Prostate gland (tissue), 2 donors: Measurements from ENCODE around the gene NR1I2. TPM values are rescaled to one million over a fixed set of nuclear protein-coding genes. Genes with fewer than 3 reads are reported as not detected.

ENCODE experiments used
- DNase-seq: peaks from one replicate; pipeline ENCODE4 v3.0.0-alpha.2; 2019; ENCODE audit warnings: low spot score
- H3K27ac ChIP-seq, 2 donors: fragments of 200-600 bp; sonication (generic); 2 replicates each; pipeline ENCODE4 v1.5.1; 2017 to 2019
- H3K27me3 ChIP-seq: fragments of 200-600 bp; sonication (generic); replicated peaks from 2 replicates; pipeline ENCODE4 v1.5.1; 2019; ENCODE audit not compliant: insufficient read depth
- H3K36me3 ChIP-seq, 2 donors: fragments of 200-600 bp; sonication (generic); 1 replicate in 1 of 2; 2 replicates in 1 of 2; pipeline versions ENCODE4 v1.5.1 to v1.8.1; 2017 to 2019
- H3K4me1 ChIP-seq: fragments of 200-600 bp; sonication (generic); replicated peaks from 2 replicates; pipeline ENCODE4 v1.5.1; 2019
- H3K4me3 ChIP-seq, 2 donors: fragments of 200-600 bp; sonication (generic); 2 replicates each; pipeline ENCODE4 v1.5.1; 2017 to 2019
- H3K9me3 ChIP-seq: fragments of 200-600 bp; sonication (generic); 2 replicates; pipeline ENCODE4 v1.5.1; 2017
- POLR2A ChIP-seq: fragments of 450-650 bp; IDR thresholded peaks from one replicate; pipeline ENCODE4 v1.6.1; 2016; ENCODE audit warnings: antibody characterized with exemption, mild to moderate bottlenecking
- POLR2AphosphoS5 ChIP-seq: sonication (generic); formaldehyde crosslinking; IDR thresholded peaks from one replicate; pipeline ENCODE4 v1.6.1; 2017; ENCODE audit warnings: antibody characterized with exemption
- WGBS: methylation state at CpG from one replicate; pipeline ENCODE4 v1.1.5; 2018; 5-methylcytosine and 5-hydroxymethylcytosine counted together
- intact Hi-C: fragments of 100-400 bp; cut with DNase I; formaldehyde crosslinking; loops from one replicate; pipeline ENCODE4 v1.14.2; 2022
- total RNA-seq, 2 donors: library from RNA; depleted of rRNA; stranded (reverse); fragments of >200 nt; gene quantifications; one replicate each; pipeline ENCODE4 v1.1.0, GENCODE V29; 2016
- TF ChIP-seq, protein P1 (sequence below), 4 experiments: fragments of 200-600 bp in 2 of 4; fragments of 450-650 bp in 2 of 4; sonication (generic) in 2 of 4; IDR thresholded peaks; 1 replicate in 3 of 4; 2 replicates in 1 of 4; pipeline ENCODE4 v1.5.1; 2016 to 2019; ENCODE audit warnings: antibody characterized with exemption in 4 of 4, mild to moderate bottlenecking in 2 of 4, moderate library complexity in 2 of 4

Gene NR1I2
- total RNA-seq, 2 donors from 2014 or later: 0.85 TPM; not detected in 1

GRCh38 chr3:119743921-119744320 lies 38.0 kb upstream of the NR1I2 start:
- DNase-seq: no peak
- no peaks in the 10 kb centered on the region for H3K9me3 ChIP-seq
- H3K27me3 ChIP-seq: no peaks in the 10 kb centered on the region
- TF ChIP-seq, protein P1, sequence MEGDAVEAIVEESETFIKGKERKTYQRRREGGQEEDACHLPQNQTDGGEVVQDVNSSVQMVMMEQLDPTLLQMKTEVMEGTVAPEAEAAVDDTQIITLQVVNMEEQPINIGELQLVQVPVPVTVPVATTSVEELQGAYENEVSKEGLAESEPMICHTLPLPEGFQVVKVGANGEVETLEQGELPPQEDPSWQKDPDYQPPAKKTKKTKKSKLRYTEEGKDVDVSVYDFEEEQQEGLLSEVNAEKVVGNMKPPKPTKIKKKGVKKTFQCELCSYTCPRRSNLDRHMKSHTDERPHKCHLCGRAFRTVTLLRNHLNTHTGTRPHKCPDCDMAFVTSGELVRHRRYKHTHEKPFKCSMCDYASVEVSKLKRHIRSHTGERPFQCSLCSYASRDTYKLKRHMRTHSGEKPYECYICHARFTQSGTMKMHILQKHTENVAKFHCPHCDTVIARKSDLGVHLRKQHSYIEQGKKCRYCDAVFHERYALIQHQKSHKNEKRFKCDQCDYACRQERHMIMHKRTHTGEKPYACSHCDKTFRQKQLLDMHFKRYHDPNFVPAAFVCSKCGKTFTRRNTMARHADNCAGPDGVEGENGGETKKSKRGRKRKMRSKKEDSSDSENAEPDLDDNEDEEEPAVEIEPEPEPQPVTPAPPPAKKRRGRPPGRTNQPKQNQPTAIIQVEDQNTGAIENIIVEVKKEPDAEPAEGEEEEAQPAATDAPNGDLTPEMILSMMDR (IDR thresholded peaks at IDR 0.05): no peak
- TF ChIP-seq POLR2AphosphoS5: no peak
- no peak for TF ChIP-seq POLR2A
- H3K4me3 ChIP-seq: no peak overlapping the region
- H3K36me3 ChIP-seq: no peaks in the 10 kb centered on the region
- no peaks in the 10 kb centered on the region for H3K4me1 ChIP-seq
- no peak overlapping the region for H3K27ac ChIP-seq
- WGBS: 96% methylated on average over 10 of the region's 10 CpGs
- intact Hi-C loops: no loop called here

DNA sequence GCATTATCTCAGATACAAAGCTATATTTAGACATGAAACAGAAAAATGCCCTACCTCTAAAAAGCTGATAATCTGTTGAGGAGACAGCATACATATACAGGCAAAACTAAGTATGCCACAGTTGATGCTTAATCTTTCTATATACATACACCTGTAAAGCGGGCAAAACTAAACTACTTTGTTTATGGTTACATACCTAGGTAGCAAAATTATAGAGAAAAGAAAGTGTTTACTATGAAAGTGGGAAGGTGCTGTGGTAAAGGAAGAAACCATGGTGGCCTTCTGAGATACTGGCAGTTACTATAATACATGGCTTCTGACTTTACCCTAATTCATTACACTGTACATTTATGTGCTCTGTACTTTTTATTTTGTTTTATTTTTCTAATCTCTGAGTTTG lies 36.0 kb upstream of the NR1I2 start:
- WGBS: 100% methylated on average over 1 of the region's 1 CpG
- intact Hi-C loops: no loop called here
- H3K9me3 ChIP-seq: no peaks in the 10 kb centered on the region
- no peaks in the 10 kb centered on the region for H3K27me3 ChIP-seq
- H3K4me3 ChIP-seq: no peak overlapping the region
- no peak for TF ChIP-seq POLR2AphosphoS5
- no peak for TF ChIP-seq POLR2A
- TF ChIP-seq, protein P1 (IDR thresholded peaks at IDR 0.05): no peak
- DNase-seq: no peak
- H3K36me3 ChIP-seq: no peaks in the 10 kb centered on the region
- H3K27ac ChIP-seq: no peak overlapping the region
- H3K4me1 ChIP-seq: no peaks in the 10 kb centered on the region

GRCh38 chr3:119746423-119746822 lies 35.5 kb upstream of the NR1I2 start:
- Histone ChIP-seq H3K4me3 (no peak overlapping the region), H3K4me1 (no peaks in the 10 kb centered on the region), H3K27me3 (no peaks in the 10 kb centered on the region), H3K27ac (no peak overlapping the region), H3K36me3 (no peaks in the 10 kb centered on the region), H3K9me3 (no peaks in the 10 kb centered on the region)
- WGBS: 59% methylated on average over 3 of the region's 3 CpGs
- no peak for DNase-seq
- no peak for TF ChIP-seq POLR2A
- TF ChIP-seq, protein P1 (IDR thresholded peaks at IDR 0.05): no peak
- TF ChIP-seq POLR2AphosphoS5: no peak
- intact Hi-C loops: no loop called here

GRCh38 chr3:119747357-119747756 lies 34.5 kb upstream of the NR1I2 start:
- intact Hi-C loops: no loop called here
- no peaks in the 10 kb centered on the region for H3K4me1 ChIP-seq
- TF ChIP-seq POLR2A (no peak), POLR2AphosphoS5 (no peak)
- TF ChIP-seq, protein P1 (IDR thresholded peaks at IDR 0.05): no peak

DNA sequence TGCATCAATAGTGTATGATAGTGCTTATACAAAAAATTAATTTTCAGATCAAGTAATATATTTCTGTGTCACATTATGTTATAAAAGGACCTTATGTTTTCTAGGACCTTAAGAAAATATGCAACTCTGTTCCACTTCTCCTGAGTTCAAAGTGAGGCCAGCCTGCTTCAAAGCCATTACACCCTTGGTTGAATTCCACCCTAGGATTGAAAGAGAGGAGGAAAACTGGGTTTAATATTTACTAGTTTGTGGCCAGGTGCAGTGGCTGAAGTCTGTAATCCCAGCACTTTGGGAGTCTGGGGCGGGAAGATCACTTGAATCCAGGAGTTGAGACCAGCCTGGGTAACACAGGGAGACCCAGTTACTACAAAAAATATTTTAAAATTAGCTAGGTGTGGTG lies 32.9 kb upstream of the NR1I2 start:
- H3K27ac ChIP-seq: no peak overlapping the region
- no peaks in the 10 kb centered on the region for H3K4me1 ChIP-seq
- TF ChIP-seq POLR2AphosphoS5 (no peak), POLR2A (no peak)
- TF ChIP-seq, protein P1 (IDR thresholded peaks at IDR 0.05): no peak
- H3K9me3 ChIP-seq: no peaks in the 10 kb centered on the region
- H3K4me3 ChIP-seq: no peak overlapping the region
- no peaks in the 10 kb centered on the region for H3K27me3 ChIP-seq
- 100% methylated on average over 1 of the region's 1 CpG for WGBS
- no peaks in the 10 kb centered on the region for H3K36me3 ChIP-seq
- DNase-seq: no peak
- intact Hi-C loops: no loop called here

More at GRCh38 chr3:119747357-119747756, 34.5 kb upstream of the NR1I2 start:
- H3K27ac ChIP-seq: no peak overlapping the region
- no peaks in the 10 kb centered on the region for H3K9me3 ChIP-seq
- H3K27me3 ChIP-seq: no peaks in the 10 kb centered on the region
- 71% methylated on average over 4 of the region's 4 CpGs for WGBS
- H3K4me3 ChIP-seq: no peak overlapping the region
- no peaks in the 10 kb centered on the region for H3K36me3 ChIP-seq
- no peak for DNase-seq
